Stimulated activated CD4-positive, alpha-beta T cell treated with anti-CD3 and anti-CD28 coated beads, Interleukin-4, amount 100 ng/mL, for 4 hours (primary cell): Measurements from ENCODE around the gene VARS1.
A peak's percentile ranks its signal among the peaks of the same experiment; 100 is the strongest.
"Not testable (repeated sequence)": the region's sequence is repeated elsewhere in the genome, so short reads cannot be mapped to it uniquely, and the experiment has no call there.

Source experiments
- DNase-seq, 2 experiments: peaks; one replicate each; pipeline ENCODE4 v3.0.0-alpha.2; 2020

The VARS1 gene

GRCh38 chr6:31821301-31822035 is 25.9 kb upstream of the VARS1 start:
- DNase-seq: peak; percentile 52 to 72

GRCh38 chr6:31820399-31820798 is 24.8 kb upstream of the VARS1 start:
- not testable (repeated sequence) for DNase-seq

GRCh38 chr6:31819871-31820299 is 24.3 kb upstream of the VARS1 start:
- DNase-seq: no peak

- not testable (repeated sequence) for DNase-seq
Measured at GRCh38 chr6:31817929-31818511, 22.5 kb upstream of the VARS1 start.

GRCh38 chr6:31817133-31817928 is 21.8 kb upstream of the VARS1 start:
- not testable (repeated sequence) for DNase-seq

- peak; percentile 62 to 63 for DNase-seq
Measured at GRCh38 chr6:31815025-31815838, 19.7 kb upstream of the VARS1 start, which contains the start of the genes HSPA1A and HSPA1L. TSS of gene HSPA1A (plus strand) at chr6:31815543. CDS start at chr6:31815757, 214 bp downstream. TSS of gene HSPA1L (minus strand) at chr6:31815283. CDS start at chr6:31811972, 3,311 bp downstream.

GRCh38 chr6:31814677-31815024 is 19.1 kb upstream of the VARS1 start:
- peak; percentile 63 to 70 for DNase-seq

- no peak for DNase-seq
Measured at GRCh38 chr6:31813465-31813849, 17.9 kb upstream of the VARS1 start.

GRCh38 chr6:31811645-31812044 is 16.1 kb upstream of the VARS1 start:
- no peak for DNase-seq

- DNase-seq: not testable (repeated sequence)
Measured at GRCh38 chr6:31808599-31808998, 13.0 kb upstream of the VARS1 start.

GRCh38 chr6:31806470-31807272 is 11.1 kb upstream of the VARS1 start, which contains the start of gene LSM2:
TSS of gene LSM2 (minus strand) at chr6:31806966. CDS start at chr6:31806757, 209 bp downstream.
- DNase-seq: peak; percentile 96 to 97

- no peak for DNase-seq
Measured at GRCh38 chr6:31805939-31806469, 10.5 kb upstream of the VARS1 start.

GRCh38 chr6:31801031-31801927 is 5.7 kb upstream of the VARS1 start:
- not testable (repeated sequence) for DNase-seq

- DNase-seq: no peak
Measured at GRCh38 chr6:31799781-31800180, 4.2 kb upstream of the VARS1 start.

- no peak for DNase-seq
Measured at GRCh38 chr6:31797588-31797987, 2.0 kb upstream of the VARS1 start.

- DNase-seq: no peak
Measured at GRCh38 chr6:31796993-31797385, 1.4 kb upstream of the VARS1 start.

- DNase-seq: no peak
Measured at GRCh38 chr6:31794866-31795615, 511 bp downstream of the VARS1 start.

- no peak for DNase-seq
Measured at GRCh38 chr6:31794294-31794865, 1.2 kb downstream of the VARS1 start.

- not testable (repeated sequence) for DNase-seq
Measured at GRCh38 chr6:31793927-31794245, 1.7 kb downstream of the VARS1 start.
